ENCODE measurements around the gene DNMBP.
"Not testable (repeated sequence)": the region's sequence is repeated elsewhere in the genome, so short reads cannot be mapped to it uniquely, and the experiment has no call there.

DNA sequence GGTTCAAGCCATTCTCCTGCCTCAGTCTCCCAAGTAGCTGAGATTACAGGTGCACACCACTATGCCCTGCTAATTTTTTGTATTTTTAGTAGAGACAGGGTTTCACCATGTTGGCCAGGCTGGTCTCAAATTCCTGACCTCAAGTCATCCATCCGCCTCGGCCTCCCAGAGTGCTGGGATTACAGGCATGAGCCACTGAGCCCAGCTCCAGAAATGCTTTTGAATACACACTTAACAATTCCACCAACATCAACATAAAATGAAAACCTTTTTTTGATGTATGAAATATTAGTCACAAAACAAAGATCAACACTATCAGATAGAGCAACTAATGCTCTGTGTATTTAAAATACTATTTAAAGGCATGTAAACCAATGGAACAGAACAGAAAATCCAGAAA lies 63.7 kb downstream of the DNMBP start:
- not testable (repeated sequence) for TF ChIP-seq EP300, CTCF, POLR2A, POLR2AphosphoS5 (IDR thresholded peaks at IDR 0.05)

Data from stomach (tissue), 4 donors.